Amniotic stem cell (primary cell): Measurements from ENCODE around the gene PLA2G4D.

Experiments used
- DNase-seq: peaks from one replicate; lab custom pipeline; 2025; lab: John Stamatoyannopoulos, UW

PLA2G4D gene

DNA sequence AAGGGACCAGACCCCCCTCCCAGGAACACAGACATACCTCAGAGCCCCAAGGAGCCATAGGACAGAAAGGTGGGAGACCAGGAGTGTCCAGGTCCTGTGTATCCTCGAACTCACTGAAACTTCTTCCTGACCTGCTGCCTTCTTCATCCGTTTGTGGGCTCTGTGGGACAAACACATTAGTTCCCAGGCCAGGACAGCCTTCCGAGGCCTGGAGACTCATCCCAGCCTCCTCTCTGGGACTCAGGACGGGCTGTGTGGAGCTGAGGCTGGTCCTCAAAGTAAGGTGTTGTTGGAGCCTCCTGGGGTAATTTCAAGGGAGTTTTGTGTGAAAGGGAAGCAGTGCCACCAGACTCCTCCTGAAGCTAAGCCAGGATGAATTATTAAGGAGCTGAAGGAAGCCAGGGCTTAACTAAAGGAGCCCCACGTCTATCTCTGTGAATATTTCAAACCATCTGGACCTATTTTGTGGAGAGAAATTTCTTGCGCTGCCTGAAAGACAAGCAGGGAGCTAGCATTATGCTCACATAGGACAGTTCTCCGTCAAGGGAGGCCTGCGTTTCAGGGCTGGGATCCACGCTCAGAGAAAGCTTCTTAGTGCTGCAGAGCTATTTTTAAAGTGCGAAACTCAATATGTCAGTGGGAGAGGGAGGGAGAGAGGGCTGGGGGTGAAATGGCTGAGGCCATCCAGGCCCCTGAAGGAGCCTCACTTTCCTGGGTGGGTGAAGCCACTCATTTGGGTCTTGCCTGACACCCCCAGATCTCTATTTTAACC is 43.7 kb downstream of the PLA2G4D start:
- no peak for DNase-seq

GRCh38 chr15:42048821-42049200 is 45.6 kb downstream of the PLA2G4D start:
- DNase-seq: no peak

DNA sequence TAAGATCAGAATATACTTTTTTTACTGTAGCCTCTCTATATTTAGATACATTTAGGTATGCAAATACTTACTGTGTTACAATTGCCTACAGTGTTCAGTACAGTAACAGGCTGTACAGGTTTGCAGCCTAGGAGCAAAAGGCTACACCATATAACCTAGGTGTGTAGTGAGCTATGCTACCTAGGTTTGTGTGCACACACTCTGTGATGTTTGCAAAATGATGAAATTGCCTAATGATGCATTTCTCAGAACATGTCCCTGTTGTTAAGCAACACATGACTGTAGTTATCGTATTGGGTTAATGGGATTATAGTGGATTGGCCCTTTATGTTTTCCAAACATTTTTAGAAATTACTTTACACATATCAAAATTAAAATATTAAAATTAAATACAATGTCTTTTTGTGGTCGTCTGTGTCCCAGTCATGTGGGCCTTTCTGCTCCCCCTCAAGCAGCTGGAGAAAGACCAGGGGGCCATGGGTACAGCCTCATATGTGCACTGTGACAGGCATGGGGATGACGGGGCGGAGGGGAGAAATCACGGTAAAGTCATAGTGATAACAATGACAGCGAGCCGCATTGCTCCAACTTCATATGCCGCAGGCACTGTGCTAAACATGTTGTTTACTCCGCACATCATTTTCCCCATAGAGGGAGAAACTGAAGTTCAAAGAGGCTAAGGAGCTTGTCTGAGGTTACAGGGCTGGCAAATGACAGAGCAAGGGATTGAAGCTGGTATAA is 46.1 kb downstream of the PLA2G4D start:
- no peak for DNase-seq

DNA sequence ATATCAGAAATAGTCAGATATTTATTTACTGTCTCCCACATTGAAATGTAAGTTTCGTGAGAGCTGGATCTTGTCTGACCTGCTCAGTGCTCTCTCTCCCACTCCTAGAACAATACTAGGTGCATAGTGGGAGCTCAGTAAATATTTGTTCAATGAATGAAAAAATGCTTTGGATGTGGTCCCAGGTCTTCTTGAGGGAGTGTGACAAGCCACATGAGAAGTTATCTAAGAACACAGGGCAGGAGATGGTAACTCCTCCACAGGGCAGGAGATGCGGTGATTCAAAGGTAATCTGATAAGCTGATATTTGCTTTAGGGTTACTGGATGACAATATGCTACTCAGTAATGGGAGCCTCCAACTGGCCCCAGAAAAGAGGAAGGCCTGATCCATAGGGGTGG is 47.8 kb downstream of the PLA2G4D start:
- no peak for DNase-seq

- DNase-seq: no peak
Measured at GRCh38 chr15:42045211-42045615, 49.1 kb downstream of the PLA2G4D start.

GRCh38 chr15:42042602-42043400 is 51.6 kb downstream of the PLA2G4D start:
- DNase-seq: no peak

DNA sequence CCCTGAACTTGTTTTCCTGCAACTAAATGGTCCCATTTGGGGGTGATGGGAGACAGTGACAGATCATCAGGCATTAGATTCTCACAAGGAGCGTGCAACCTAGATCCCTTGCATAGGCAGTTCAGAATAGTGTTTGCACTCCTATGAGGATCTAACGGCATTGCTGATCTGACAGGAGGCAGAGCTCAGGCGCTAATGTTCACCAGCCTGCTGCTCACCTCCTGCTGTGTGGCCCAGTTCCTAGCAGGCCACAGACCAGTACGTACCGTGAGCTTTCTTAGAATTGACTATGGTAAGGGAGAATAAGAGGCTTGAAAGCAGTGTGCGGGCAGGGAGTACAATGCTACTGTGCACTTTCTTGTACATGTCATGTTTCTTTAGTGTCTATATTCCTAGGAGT is 56.0 kb downstream of the PLA2G4D start:
- DNase-seq: no peak

GRCh38 chr15:42037656-42038055 is 56.7 kb downstream of the PLA2G4D start:
- DNase-seq: no peak

GRCh38 chr15:42036966-42037365 is 57.4 kb downstream of the PLA2G4D start:
- no peak for DNase-seq

GRCh38 chr15:42036112-42036905 is 58.1 kb downstream of the PLA2G4D start:
- no peak for DNase-seq

GRCh38 chr15:42035435-42035761 is 59.0 kb downstream of the PLA2G4D start:
- no peak for DNase-seq

DNA sequence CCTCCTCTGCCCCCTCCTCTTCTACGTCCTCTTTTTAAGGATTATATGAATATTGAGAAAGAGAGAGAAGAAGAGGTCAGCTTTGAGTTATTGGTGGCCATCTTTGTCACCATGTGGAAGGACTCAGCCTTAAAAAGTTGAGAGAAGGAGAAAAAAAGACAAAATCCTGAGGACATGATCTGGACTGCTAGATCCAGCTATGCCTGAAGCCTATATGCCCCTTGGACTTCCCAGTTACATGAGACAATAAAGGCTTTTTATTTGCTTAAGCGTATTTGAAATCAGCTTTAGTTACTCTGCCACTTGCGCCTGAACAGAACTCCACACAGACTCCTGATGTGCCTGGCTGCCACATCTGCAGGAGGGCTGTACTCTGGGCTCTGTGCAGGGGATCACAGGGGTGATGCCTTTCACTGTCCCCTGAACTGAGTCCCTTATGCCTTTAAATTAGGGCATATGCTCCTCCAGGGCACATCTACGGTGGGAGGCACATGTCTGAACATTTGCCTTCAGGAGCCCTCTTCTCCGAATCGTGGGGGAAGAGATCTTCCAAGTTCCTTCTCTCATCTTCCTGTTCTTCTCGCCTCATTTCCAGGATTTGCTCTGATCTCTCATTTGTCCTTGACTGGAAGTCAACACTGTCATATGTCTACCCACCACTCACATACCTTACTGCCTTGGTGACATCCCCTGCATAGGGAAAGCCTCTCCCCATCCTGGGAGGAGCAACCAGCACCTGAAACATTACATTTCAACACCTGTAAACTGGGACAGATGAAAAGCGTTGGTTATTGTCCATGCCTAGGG is 59.5 kb downstream of the PLA2G4D start:
- no peak for DNase-seq

DNA sequence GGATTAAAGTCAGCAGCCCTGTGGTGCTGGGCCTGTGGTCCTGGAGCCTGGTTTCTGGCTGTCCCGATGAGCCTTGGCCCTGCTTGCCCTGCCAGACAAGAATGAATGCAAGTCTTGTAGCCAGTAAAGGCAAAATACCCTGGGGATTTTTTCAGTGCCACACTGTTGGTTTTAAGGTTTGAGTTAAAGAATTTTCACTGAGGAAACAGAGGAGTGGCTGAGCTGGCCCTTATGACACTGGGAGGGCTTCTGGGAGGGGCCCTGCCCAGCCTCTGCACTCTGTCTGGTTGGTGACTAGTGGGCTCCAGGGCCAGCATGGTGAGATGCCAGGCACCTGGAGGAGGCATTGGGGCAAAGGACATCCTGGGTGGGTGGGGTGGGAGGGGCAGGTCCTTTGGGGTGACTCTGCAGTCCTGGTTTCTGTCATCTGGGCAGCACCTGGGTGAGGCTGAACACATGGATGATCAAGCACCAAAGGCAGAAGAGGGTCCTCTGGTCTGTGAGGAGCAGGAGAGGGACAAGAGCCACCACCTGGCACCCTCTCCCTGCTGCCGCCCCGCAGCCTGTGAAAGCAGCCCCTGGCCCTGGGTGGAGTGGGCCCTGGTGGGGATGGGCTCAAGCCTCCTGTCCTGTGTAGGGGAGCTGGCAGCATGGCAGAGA is 61.0 kb downstream of the PLA2G4D start:
- no peak for DNase-seq

- no peak for DNase-seq
Measured at GRCh38 chr15:42032376-42033213, 61.8 kb downstream of the PLA2G4D start.

- no peak for DNase-seq
Measured at GRCh38 chr15:42031198-42031915, 63.0 kb downstream of the PLA2G4D start.

GRCh38 chr15:42027521-42027920 is 66.8 kb downstream of the PLA2G4D start:
- DNase-seq: no peak

- no peak for DNase-seq
Measured at GRCh38 chr15:42024303-42024702, 70.1 kb downstream of the PLA2G4D start.

DNA sequence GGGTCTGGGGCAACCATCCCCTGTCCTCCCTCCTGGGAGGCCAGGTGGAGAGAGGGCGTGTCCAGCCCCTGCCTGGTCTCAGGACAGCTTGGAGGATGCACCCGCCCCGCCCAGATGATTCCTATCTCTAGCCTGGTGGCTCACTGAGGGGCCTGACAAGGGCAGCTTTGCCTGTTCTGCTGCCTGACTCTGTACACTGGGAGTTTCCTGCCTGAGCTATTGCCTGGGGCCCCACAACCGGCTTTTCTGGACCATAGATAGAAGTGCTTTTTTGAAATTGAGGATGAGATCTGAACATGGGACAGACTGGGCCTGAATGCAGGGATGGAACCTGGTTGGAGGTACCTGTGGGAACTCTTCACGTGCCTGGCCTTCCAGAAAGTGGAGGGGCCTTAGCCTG is 72.8 kb downstream of the PLA2G4D start:
- DNase-seq: no peak

GRCh38 chr15:42020713-42021273 is 73.6 kb downstream of the PLA2G4D start, which contains the start of gene PLA2G4E:
PLA2G4E (minus strand) TSS chr15:42021042; CDS start chr15:42021030, 12 bp downstream.
- DNase-seq: no peak
